HG03097 (cell line): ENCODE data around the gene CLTCL1.
"Not testable (repeated sequence)": the region's sequence is repeated elsewhere in the genome, so short reads cannot be mapped to it uniquely, and the experiment has no call there.

Experiments used
- ATAC-seq: cut with Tn5 transposase; IDR thresholded peaks from one replicate; pipeline ENCODE4 v1.9.1; 2021; ENCODE audit not compliant: unreplicated experiment, low FRiP score

The CLTCL1 gene

DNA sequence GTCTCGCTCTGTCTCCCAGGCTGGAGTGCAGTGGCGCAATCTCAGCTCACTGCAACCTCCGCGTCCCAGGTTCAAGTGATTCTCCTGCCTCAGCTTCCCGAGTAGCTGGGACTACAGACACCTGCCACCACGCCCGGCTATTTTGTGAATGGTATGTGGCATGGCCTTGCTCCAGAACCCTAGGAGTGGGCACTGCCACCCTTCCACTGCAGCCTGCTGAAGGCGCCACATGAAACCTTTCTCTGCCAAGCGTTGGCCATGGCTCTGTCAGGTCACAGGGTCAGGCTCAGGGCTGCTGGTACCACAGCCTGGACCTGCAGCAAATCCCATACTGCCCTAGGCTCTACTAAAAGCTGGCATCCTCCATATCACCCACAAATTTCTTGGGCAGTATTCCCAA lies 135.4 kb downstream of the CLTCL1 start:
- ATAC-seq: not testable (repeated sequence)

DNA sequence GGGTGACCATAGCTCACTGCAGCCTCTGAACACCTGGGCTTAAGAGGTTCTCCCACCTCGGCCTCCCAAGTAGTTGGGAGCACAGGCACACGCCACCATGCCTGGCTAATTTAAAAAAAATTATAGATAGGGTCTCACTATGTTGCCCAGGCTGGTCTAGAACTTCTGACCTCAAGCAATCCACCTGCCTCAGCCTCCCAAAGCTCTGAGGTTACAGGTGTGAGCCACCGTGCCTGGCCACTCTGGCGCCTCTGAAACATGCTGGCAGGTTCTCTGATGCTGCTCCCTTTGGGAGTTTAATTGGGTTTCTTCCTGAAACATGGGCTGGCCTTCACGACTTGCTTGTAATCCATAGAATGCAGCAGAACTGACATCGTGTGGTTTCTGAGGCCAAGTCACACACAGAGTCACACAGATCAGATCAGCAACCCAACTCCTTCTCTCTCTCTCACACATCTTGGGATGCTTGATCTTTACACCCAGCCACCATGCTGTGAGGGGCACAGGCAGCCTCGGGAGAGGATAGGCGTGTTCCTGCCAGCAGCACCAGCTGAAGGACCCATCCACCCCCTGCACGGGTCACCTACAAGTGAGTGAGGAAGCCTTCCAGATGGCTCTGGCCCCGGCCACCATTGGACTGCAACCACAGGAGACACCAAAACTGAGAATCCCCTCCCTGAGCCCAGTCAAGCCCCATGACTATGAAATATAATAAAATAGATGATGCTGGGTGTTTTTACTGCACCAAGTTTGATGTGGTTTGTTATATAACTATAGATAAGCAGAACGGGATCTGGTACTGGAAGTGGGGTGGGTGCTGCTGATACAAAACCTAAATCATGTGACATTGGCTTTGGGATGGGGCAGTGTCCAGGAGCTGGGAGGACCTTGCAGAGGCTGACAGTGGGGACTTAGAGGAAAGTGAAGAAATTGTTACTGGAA lies 138.3 kb downstream of the CLTCL1 start:
- ATAC-seq: no peak

DNA sequence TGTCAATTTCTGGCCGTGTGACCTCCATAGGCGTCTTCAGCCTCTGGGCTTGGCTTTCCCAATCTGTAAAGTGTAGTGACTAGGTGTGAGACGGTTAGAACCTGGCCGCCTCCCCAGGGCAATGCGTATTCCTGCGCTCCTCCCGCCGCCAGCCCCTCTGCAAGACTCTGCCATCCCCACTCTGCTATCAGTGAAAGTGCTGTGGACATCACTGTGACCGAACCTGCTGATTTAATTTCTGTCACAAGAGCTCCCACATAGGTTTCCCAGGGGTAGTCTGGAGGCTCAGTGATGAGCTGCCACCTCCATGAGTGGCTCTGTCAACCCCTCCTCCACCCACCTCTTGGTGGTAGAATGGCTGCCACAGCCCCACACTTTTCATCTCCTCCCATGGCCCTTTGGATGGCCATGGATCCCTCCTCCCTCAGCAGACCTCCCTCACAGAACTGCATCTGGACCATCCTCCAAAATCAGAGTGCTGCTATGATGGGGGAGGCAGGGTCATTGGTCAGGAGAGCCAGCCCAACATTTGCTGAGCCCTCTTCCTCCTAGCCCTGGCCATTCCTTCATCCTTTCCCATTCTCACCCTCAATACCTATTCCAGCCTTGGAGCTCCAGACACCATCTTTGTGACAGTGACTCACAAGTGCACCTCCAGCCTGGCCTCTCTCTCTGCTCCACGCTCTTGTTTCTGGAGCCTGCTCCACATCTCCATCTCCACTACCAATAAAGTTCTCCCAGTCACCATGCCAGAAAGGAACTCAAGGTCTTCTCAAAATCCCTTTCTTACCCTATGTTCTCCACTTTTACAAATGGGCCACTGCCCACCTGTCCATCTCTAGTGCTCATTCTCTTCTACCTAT lies 140.0 kb downstream of the CLTCL1 start:
- no peak for ATAC-seq

DNA sequence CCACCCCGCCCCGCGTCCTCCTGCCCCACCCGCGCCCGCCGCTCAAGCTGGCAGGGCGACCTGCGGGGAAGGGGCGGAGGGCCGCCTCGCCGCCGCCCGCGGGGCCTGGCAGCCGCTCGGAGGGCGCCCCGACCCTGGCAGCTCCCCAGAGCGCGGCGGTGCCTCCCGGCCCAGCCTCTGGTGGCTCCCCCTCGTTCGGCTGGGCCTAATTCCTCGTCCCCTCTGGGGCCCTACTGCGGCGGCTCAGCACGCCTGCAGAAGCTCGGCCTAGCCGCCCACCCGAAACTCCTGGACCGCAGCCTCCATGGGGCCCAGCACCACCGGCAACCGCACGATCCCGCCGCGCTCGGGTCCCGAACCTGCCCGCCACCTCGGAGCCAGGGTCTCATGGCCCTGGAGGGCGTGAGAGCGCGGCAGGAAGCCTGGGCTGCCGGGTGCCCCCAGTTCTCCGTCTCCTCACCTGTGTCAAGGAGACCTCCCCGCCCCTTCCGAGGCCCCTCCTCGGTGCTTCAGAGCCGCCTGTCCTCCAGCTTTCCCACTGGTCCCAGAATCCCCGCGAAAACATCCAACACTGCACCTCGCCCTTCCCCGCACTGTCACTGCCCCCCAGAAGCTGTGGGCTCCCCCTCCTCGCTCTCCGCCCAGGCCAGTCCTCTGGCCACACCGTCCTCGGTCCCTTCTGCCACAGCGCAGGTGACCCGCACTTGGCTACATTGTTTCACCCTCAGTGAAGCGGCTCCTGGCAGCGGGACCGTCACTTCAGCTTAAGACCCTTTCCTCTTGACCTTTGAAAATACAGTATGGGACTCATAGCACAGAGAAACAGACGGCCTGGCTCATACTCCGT lies 140.8 kb downstream of the CLTCL1 start:
- no peak for ATAC-seq

DNA sequence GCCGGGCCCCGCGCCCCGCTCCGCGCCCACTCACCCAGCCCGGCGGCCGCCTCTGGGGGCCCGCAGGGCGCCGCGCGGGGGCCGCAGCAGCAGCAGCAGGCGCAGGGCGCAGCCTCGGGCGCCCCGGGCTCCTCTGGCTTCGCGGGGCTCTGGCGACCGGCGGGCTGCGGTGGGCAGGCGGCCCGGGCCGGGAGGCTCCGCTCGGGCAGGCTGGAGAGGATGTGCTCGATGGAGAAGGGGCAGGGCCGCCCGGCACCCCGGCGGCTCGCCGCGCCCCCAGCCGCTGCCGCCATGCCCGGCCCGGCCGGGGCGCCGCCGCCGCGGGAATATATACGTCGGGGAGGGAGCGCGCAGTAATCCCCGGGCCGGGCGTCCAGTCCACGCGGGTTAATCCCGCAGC lies 141.5 kb downstream of the CLTCL1 start, which contains the start of gene GSC2:
GSC2 (minus strand) TSS at position 302 of the 400 bp plus-strand sequence; CDS start at position 293, 9 bp downstream.
- ATAC-seq: no peak

DNA sequence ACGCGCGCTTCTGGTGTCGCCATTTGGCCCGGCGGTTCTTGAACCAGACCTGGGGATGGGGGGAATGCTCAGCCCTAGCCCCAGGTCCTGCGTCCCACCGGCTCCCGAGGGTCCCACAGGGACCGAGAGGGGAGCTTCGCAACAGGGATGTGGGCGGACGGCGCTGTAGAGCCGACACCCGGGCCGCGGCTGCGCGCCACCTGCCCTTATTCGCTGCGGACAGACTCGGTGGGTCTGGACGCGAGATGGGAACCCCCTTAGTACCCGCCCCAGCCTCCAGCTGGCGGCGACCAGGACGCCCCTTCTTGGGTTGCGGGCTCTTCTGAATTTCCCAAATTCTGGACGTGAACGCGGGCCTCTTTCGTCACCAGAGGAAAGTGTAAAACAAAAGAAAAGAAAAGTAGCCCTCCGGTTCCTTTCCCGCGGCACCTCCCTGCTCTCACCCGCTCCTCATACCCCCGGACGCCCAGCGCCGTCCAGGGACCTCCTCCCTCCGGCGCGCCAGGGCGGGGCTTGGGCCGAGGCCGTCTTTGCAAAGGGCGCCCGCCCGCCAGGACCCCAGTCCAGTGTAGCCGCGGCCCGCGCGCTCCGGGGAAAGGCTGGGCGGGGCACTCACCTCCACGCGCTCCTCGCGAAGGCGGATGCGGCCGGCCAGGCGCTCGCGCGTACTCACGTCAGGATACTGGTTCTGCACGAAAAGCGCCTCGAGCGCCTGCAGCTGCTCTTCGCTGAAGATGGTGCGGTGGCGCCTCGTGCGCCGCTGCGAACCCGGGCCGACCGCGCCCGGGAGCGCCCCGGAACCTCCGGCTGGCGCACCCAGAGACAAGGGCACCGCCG lies 142.3 kb downstream of the CLTCL1 start:
- no peak for ATAC-seq

DNA sequence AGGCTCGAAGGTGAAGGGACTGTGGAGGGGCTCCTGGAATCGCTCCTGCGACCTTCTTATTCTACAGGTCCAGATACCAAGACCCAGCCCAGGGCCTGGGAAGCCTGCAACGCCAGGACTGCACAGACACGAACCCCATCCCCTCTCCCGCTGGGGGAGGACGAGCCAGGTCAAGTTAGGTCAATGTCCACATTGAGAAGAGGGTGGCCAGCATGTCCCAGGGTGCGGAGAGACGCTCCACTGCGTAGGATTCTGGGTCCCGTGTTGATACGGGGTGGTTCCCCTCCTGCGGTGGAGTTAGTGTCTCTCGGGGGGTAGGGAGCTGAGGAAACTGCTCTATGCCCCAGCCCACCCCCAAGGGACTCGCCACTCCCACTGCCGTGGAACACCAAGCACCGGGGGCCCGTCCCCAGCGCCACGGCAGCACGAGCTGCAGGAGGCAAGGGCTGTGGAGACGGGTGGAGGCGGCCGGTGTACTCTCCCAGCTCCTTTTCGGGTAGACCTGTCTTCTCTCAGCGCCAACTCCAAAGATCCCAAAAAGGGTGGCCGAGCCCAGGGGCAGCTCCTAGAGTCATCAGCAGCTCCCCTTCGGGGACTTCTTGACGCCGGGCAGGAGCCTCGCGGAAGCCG lies 143.0 kb downstream of the CLTCL1 start:
- ATAC-seq: no peak

DNA sequence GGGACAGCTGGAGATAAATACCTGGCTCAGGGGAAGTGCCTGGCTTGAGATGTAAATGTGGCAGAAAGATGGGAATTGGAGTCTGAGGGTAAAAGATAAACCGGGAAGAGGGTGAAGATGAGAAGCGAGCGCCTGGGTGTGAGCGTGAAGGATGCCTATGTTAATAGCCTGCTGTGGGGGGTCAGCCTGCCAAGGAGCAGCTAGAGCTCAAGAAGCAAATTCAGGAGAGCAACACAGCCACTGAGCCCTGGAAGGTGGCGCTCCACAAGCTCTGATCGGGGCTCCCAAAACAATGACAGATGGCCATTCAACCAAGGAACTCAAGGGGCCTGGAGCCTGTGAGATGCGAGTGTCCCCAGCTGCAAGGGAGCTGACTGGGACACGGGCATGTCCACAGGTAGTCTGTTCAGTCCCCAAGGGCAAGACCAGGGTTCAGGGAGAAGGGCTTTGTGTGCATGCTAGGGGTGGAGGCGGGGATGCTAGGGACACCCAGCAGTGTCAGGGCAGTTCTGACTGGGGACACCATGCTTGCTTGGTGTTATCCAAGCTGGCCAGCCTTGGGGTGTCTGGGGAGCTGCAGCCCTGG lies 144.2 kb downstream of the CLTCL1 start:
- ATAC-seq: no peak

DNA sequence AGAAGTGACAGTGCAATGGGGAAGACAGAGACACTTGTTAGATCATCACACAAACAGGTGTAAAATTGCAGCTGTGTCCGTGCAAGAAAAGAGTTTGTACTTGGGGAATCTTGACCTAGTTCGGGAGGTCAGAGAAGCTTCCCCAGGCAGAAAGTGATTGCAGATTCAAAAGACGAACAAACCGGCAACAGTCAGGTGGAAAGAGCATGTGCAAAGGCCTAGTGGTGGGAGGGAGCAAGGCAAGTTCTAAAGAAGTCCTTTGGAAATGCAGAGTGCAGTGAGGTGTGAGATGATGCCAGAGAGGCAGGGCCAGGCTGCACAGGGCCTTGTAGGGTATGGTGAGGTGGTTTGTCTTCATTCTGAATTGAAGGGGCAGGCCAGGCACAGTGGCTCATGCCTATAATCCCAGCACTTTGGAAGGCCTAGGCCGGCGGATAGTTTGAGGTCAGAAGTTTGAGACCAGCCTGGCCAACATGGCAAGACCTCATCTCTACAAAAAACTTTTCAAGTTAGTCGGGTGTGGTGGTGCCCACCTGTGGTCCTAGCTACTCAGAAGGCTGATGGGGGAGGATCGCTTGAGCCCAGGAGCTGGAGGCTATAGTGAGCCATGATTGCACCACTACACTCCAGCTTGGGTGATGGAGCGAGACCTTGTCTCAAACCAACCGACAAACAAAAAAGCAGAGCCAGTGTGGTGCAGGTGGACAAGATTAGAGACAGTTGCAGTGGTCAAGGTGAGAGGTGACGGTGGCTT lies 145.1 kb downstream of the CLTCL1 start:
- ATAC-seq: no peak

DNA sequence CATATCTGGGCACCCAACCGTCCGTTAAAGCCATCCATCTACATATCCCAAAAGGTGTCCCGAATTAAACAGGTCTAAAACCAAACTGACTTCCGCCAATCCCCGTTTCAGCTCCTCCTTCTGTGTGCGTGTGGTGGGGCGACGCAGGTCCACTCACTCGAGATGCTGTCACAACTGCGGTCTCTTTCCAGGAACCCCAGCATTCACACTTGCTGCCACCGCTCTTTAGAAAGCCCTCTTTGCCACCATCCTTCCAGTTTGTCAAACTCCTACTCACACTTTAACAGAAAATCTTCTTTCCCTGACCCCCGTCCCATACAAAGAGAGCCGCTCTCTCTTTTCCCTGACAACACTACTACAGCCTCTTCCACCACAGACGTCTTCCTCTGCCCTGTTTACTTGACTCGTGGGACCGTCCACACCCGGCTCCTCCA lies 147.5 kb downstream of the CLTCL1 start:
- peak; percentile 7 for ATAC-seq

DNA sequence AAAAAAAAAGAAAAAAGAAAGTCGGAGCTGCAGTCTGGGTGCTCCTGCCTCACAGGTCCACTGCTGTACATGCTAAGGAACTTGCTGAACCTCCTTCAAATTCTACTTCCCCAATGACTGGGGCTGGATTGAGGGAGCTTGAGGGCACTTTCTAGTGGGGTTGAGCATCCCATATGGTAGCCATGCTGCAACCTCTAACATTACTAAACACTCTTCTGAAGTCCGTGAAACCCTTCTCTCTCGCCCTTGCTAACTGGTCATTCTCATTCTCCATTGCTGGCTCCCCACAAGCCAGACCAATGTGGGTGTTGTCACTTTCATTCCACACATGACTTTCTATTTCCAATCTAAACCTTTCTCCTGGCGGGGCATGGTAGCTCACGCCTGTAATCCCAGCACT lies 148.3 kb downstream of the CLTCL1 start:
- no peak for ATAC-seq

DNA sequence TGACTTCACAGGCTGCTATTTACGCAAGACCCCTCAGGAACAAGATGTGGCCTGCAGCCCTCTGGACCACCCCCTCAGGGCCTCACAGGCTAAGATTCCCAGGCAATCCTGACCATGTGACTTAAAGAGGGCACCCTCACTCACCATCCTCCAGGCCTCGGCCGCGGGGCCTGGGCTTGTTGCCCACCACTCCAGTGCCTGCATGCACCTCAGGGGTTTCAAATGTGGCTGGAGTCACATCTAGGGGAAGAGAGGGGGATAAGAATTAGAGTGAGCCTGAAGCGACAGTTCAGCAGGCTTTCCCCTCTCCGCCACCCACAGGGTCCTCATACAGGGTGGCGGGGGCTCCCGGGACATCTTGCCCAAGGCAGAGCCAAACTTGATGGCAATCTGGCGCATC lies 149.1 kb downstream of the CLTCL1 start:
- no peak for ATAC-seq

DNA sequence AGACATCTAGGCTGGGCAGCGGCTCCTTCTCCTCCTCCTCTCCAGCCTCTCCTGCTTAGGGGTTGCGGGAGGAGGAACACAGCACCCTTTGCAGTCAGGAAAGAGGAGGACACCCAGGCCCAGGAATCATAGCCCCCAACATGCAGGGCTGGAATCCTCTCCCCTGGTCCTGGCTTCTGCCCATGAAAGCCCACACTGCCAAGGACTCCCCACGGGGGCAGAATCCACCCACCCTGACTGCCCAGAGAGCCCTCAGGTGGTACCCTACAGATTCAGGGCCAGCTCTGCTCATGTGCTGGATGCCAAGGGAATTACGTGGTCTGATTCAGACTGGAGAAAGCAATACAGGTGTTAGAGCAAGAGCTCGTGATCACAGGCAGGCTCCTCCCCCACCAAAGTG lies 151.5 kb downstream of the CLTCL1 start:
- ATAC-seq: no peak

DNA sequence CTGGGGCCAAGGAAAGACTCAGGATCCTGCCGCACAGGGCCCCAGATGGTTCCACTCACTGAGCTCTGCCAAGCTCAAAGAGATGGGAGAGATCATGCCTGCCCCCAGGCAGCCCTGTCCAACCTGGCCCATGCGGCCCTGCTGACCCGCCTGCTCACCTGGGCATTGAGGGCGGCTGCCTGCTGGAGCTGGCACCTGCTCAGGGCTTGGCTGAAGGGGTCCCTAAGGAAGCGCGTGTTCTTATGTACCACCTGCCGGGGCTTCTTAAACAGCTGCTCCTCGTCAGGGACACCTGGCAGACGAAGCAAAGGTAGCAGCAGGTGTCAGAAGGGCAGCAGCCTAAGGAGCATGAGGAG lies 152.5 kb downstream of the CLTCL1 start:
- ATAC-seq: no peak

DNA sequence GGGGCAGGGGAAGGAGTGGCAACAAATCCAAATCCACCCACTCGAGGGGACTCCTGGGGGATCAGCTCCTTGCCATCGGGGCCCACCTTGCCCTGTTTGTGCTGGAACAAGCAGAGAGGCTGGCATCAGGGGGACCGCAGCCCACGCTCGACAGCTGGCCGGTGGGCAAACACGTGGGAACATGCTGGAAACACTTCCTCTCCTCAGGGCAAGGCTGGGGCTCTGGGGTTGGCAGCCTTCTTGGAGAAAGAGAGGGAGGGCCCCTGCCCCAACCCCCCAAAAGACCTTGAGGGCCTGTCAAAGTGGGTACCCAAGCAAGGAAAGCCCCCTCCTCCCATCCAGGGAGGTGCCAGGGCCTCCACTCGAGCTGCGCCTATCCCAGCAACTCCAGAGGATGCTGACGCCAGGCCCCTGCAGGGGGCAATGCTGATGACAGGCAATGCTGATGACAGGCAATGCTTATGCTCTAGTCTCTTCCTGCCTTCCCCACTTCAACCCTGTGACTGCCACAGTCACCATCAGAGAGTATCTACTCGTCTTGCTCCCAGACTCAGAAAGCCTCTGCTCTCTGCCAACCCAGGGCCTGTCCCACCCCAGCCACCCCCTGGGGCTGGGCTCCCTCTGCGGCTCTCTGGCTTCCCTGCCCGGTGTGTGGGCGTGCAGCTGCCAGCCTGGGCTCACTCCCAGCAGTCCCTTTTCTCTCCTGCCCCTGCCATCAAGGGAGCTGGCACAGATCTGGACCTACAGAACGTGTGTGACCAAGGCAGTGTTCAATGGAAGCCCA lies 153.1 kb downstream of the CLTCL1 start:
- no peak for ATAC-seq

DNA sequence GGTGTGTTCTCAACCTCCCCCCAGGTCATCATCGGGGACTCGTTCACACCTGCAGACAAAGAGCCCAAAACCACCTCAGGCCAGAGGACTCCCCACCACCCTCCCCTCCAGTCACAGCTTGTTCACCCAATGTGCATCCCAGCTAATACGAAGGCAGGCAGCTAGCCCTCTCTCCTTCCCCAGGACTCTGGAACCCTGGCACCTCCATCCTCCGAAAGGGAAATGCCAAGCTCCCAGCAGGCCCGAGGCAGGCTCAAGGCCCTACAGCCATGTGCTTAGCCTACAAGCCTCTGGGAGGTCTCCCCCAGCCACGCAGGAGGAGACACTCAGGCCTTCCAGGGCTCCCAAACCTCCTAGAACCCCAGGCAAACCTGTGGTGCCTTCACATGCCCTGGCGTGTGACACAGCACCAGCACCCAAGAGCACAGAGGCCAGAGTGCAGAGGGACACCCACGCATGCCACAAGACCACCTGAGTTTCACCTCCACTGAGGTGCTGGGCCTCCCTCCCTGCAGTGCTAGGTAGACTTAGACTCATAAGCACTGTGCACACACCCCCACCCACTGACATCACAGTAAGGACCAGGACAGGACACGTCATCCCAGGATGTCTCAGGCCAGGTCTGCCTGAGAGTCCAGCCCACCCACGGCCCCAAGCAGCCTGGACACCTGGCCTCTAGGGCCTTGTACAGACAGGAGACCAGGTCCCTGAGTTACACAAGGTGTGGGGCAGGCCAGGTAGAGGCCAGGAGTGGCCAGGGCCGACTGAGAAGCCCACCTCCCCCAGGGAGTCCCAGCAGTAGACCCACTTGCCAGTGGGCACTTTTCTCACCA lies 153.9 kb downstream of the CLTCL1 start:
- ATAC-seq: no peak

DNA sequence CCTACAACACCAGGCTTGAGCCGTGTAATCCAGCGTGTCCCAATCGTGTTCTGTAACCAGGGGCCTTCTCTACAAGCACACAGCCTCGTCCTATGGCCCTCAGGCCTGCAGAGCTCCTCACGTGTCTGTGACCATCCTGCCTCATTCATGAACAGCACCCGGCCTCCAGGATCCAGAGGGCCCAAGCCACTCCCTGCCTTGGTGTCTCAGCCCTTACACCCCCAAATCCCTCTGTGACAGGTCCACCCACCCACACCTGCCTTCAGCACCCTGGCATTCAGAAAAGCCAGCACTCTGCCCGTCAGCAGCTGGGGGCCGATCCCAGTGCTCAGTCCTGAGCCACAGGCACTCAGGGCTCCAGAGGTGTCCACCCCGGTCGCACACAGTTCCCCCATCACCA lies 154.6 kb downstream of the CLTCL1 start:
- no peak for ATAC-seq
